Mesothelial cell of epicardium (in vitro differentiated cells): ENCODE measurements around the gene TANC1. TPM values are rescaled to one million over a fixed set of nuclear protein-coding genes. Genes with fewer than 3 reads are reported as not detected.

ENCODE experiments used
- DNase-seq, 2 experiments: peaks; one replicate each; pipeline ENCODE4 v3.0.0; 2021; ENCODE audit warnings: low spot score in 2 of 2; ENCODE audit not compliant: unreplicated experiment in 2 of 2
- H3K27ac Mint-ChIP-seq: 2 replicates; pipeline ENCODE4 v1.8.0; 2021; ENCODE audit warnings: mixed read lengths
- H3K27me3 Mint-ChIP-seq: 2 replicates; pipeline ENCODE4 v1.8.0; 2021; ENCODE audit warnings: low read depth, mixed read lengths
- H3K36me3 Mint-ChIP-seq: 2 replicates; pipeline ENCODE4 v1.8.0; 2021; ENCODE audit warnings: mixed read lengths
- H3K4me1 Mint-ChIP-seq: 2 replicates; pipeline ENCODE4 v1.8.0; 2021; ENCODE audit warnings: mixed read lengths
- H3K4me3 Mint-ChIP-seq: 2 replicates; pipeline ENCODE4 v1.8.0; 2021; ENCODE audit warnings: mild to moderate bottlenecking, moderate library complexity, mixed read lengths
- H3K9me3 Mint-ChIP-seq: 2 replicates; pipeline ENCODE4 v1.8.0; 2021; ENCODE audit warnings: mixed read lengths
- CTCF ChIP-seq: fragments of 200-600 bp; sonication (generic); IDR thresholded peaks from one replicate; pipeline ENCODE4 v1.5.0; 2021; ENCODE audit warnings: antibody characterized with exemption; ENCODE audit not compliant: unreplicated experiment
- total RNA-seq: library from RNA; stranded (reverse); gene quantifications from 3 replicates; pipeline ENCODE4 v1.2.1, GENCODE V29; 2021

Gene TANC1
- total RNA-seq, 1 donor from 2014 or later: 138 TPM

GRCh38 chr2:159050426-159050825, 82.0 kb downstream of the TANC1 start:
- DNase-seq: no peak
- TF ChIP-seq CTCF: no peak
- Mint-ChIP-seq H3K4me1 (peaks cover 90% of the 10 kb centered on the region), H3K4me3 (no peak overlapping the region), H3K36me3 (peaks cover 4% of the 10 kb centered on the region), H3K9me3 (no peaks in the 10 kb centered on the region), H3K27ac (peak overlapping the region; percentile 58), H3K27me3 (no peaks in the 10 kb centered on the region)

DNA sequence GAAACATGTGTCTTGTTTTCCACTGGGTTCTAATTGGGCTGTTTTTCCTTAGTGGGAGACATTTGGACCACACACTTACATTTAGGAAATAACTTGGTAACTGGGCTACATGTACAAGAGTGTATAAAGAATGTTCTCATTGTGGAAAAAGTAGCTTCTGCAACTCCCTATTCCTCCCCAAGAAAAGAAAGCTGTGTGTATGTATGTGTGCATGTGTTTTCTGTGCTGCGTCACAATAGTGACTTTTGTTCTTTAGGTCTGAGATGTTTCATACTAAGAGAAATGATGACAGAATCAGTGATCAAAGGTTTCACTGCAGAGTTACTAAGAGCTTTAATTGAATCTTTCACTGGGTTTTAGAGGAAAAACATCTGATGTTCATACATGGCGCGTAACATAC, 82.7 kb downstream of the TANC1 start:
- no peak overlapping the region for H3K4me3 Mint-ChIP-seq

DNA sequence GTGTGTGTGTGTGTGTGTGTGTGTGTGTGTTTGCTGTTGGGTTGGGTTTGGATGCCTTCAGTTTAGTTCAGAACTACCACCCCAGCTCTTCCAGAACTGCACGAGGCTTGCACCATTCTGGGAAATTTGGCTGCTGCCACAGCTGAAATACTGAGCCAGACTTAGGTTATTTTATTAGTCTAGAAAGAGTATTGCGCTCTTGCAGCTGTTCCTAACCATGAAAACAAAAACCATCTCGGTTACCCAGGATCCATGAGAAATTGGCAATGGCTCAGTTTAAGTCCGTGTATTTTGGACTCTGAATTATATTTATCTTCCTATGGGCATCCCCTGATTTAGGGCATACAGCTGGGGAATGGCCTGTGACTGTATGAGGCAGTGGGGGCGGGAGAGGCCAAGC, 83.2 kb downstream of the TANC1 start:
- peaks cover 81% of the 10 kb centered on the region for H3K4me1 Mint-ChIP-seq
- H3K9me3 Mint-ChIP-seq: no peaks in the 10 kb centered on the region
- no peaks in the 10 kb centered on the region for H3K27me3 Mint-ChIP-seq
- no peak for DNase-seq
- TF ChIP-seq CTCF: no peak
- H3K27ac Mint-ChIP-seq: peak overlapping the region; percentile 93
- H3K4me3 Mint-ChIP-seq: no peak overlapping the region
- H3K36me3 Mint-ChIP-seq: peaks cover 4% of the 10 kb centered on the region

More for the DNA sequence above, 82.7 kb downstream of the TANC1 start:
- Mint-ChIP-seq H3K4me1 (peaks cover 86% of the 10 kb centered on the region), H3K9me3 (no peaks in the 10 kb centered on the region), H3K36me3 (peaks cover 4% of the 10 kb centered on the region), H3K27ac (peak overlapping the region; percentile 75), H3K27me3 (no peaks in the 10 kb centered on the region)
- DNase-seq: no peak
- TF ChIP-seq CTCF: no peak

GRCh38 chr2:159052157-159052601, 83.7 kb downstream of the TANC1 start:
- H3K27ac Mint-ChIP-seq: peak overlapping the region; percentile 93
- no peak overlapping the region for H3K4me3 Mint-ChIP-seq
- DNase-seq: no peak
- H3K4me1 Mint-ChIP-seq: peaks cover 77% of the 10 kb centered on the region
- H3K36me3 Mint-ChIP-seq: peaks cover 5% of the 10 kb centered on the region
- H3K9me3 Mint-ChIP-seq: no peaks in the 10 kb centered on the region
- no peak for TF ChIP-seq CTCF
- H3K27me3 Mint-ChIP-seq: no peaks in the 10 kb centered on the region

- no peak for TF ChIP-seq CTCF
- H3K4me1 Mint-ChIP-seq: peaks cover 76% of the 10 kb centered on the region
- no peaks in the 10 kb centered on the region for H3K9me3 Mint-ChIP-seq
- peak overlapping the region; percentile 93 for H3K27ac Mint-ChIP-seq
- H3K27me3 Mint-ChIP-seq: no peaks in the 10 kb centered on the region
- H3K4me3 Mint-ChIP-seq: no peak overlapping the region
- DNase-seq: no peak
- peaks cover 7% of the 10 kb centered on the region for H3K36me3 Mint-ChIP-seq
Observed at GRCh38 chr2:159053161-159054031, 85.0 kb downstream of the TANC1 start.
